ENCODE results near the gene EME2.

Gene EME2

GRCh38 chr16:1778200-1779179, 5.9 kb downstream of the EME2 start:
- Histone ChIP-seq H3K4me3 (ENCODE audit: low read depth, low read length) (no peak overlapping the region), H3K4me1 (no peaks in the 10 kb centered on the region), H3K27me3 (no peaks in the 10 kb centered on the region), H3K36me3 (peaks cover 9% of the 10 kb centered on the region), H3K9me3 (no peaks in the 10 kb centered on the region)
- no peak for TF ChIP-seq CTCF (IDR thresholded peaks at IDR 0.05; ENCODE audit: low read depth, low read length)
- no peak for DNase-seq

GRCh38 chr16:1779234-1779701, 6.7 kb downstream of the EME2 start:
- Histone ChIP-seq H3K4me1 (no peaks in the 10 kb centered on the region), H3K9me3 (no peaks in the 10 kb centered on the region), H3K27me3 (no peaks in the 10 kb centered on the region), H3K36me3 (peaks cover 9% of the 10 kb centered on the region), H3K4me3 (ENCODE audit: low read depth, low read length) (no peak overlapping the region)
- no peak for DNase-seq
- no peak for TF ChIP-seq CTCF (IDR thresholded peaks at IDR 0.05; ENCODE audit: low read depth, low read length)

GRCh38 chr16:1779741-1780676, 7.4 kb downstream of the EME2 start:
- H3K4me1 ChIP-seq, result no peaks in the 10 kb centered on the region
- no peaks in the 10 kb centered on the region for H3K27me3 ChIP-seq
- H3K36me3 ChIP-seq, result peaks cover 9% of the 10 kb centered on the region
- no peaks in the 10 kb centered on the region for H3K9me3 ChIP-seq
- DNase-seq, result peak; percentile 14
- TF ChIP-seq CTCF (IDR thresholded peaks at IDR 0.05; ENCODE audit: low read depth, low read length), result no peak
- H3K4me3 ChIP-seq (ENCODE audit: low read depth, low read length), result no peak overlapping the region

GRCh38 chr16:1780677-1781072, 8.1 kb downstream of the EME2 start:
- no peaks in the 10 kb centered on the region for H3K27me3 ChIP-seq
- H3K4me3 ChIP-seq (ENCODE audit: low read depth, low read length), result no peak overlapping the region
- H3K36me3 ChIP-seq, result peaks cover 9% of the 10 kb centered on the region
- no peaks in the 10 kb centered on the region for H3K4me1 ChIP-seq
- DNase-seq, result no peak
- H3K9me3 ChIP-seq, result no peaks in the 10 kb centered on the region
- no peak for TF ChIP-seq CTCF (IDR thresholded peaks at IDR 0.05; ENCODE audit: low read depth, low read length)

GRCh38 chr16:1781254-1781653, 8.6 kb downstream of the EME2 start:
- no peak for TF ChIP-seq CTCF (IDR thresholded peaks at IDR 0.05; ENCODE audit: low read depth, low read length)
- no peak for DNase-seq
- peak overlapping the region; percentile 71 for H3K4me3 ChIP-seq (ENCODE audit: low read depth, low read length)
- no peaks in the 10 kb centered on the region for H3K9me3 ChIP-seq
- H3K36me3 ChIP-seq, result peaks cover 9% of the 10 kb centered on the region
- H3K27me3 ChIP-seq, result no peaks in the 10 kb centered on the region
- H3K4me1 ChIP-seq, result no peaks in the 10 kb centered on the region
